HepG2 (cell line): ENCODE data around the gene UBE2U. TPM values are rescaled to one million over a fixed set of nuclear protein-coding genes. Genes with fewer than 3 reads are reported as not detected.

ENCODE experiments used
- CHD2 ChIP-seq: IDR thresholded peaks from 2 replicates; pipeline ENCODE4 v1.6.1; 2011; ENCODE audit warnings: low read depth, low read length, improper control_type of control experiment
- KLF16 ChIP-seq, 2 experiments: sonication (generic) in 1 of 2; formaldehyde crosslinking in 1 of 2; IDR thresholded peaks; 2 replicates each; pipeline versions ENCODE4 v1.6.1 to v1.8.0; 2016 to 2023; ENCODE audit warnings: missing genetic modification reagents in 2 of 2, missing compliant biosample characterization in 1 of 2
- PHF21A ChIP-seq: sonication (generic); formaldehyde crosslinking; IDR thresholded peaks from 2 replicates; pipeline ENCODE4 v1.5.0; 2020; ENCODE audit warnings: mild to moderate bottlenecking, missing genetic modification reagents
- polyA plus RNA-seq, 8 experiments: library from polyadenylated mRNA; depleted of rRNA in 3 of 8; stranded (reverse) in 7 of 8; unstranded in 1 of 8; fragments of >200 nt; fragmentation: Illumina TruSeq in 4 of 8; extraction: Trizol in 4 of 8; gene quantifications; 2 replicates each; pipeline versions ENCODE4 v1.2.1 to v1.2.3, GENCODE V29; 2011 to 2016; ENCODE audit warnings: low read depth in 4 of 8, missing spikeins in 1 of 8, mixed read lengths in 1 of 8; ENCODE audit not compliant: insufficient read depth in 1 of 8
- total RNA-seq, 5 experiments: library from RNA; depleted of rRNA; stranded (reverse); fragments of >200 nt; fragmentation: Illumina TruSeq; extraction: Trizol; gene quantifications; 2 replicates each; pipeline ENCODE4 v1.2.3, GENCODE V29; 2016; ENCODE audit warnings: low read depth in 1 of 5
- TF ChIP-seq, protein P1 (sequence below): sonication (generic); formaldehyde crosslinking; IDR thresholded peaks from 2 replicates; pipeline ENCODE4 v1.5.0; 2020; ENCODE audit warnings: mild to moderate bottlenecking, low read depth, missing genetic modification reagents, borderline replicate concordance
- TF ChIP-seq, protein P2 (sequence below): sonication (generic); formaldehyde crosslinking; IDR thresholded peaks from 2 replicates; pipeline ENCODE4 v1.4.0; 2020; ENCODE audit warnings: mild to moderate bottlenecking, low read depth, missing genetic modification reagents
- TF ChIP-seq, protein P3 (sequence below): sonication (generic); formaldehyde crosslinking; IDR thresholded peaks from 2 replicates; pipeline ENCODE4 v1.5.1; 2020; ENCODE audit warnings: mild to moderate bottlenecking, missing genetic modification reagents, borderline replicate concordance

Gene UBE2U
- total and polyA plus RNA-seq, 2 of the 13 experiments (the other 11 are each of a cell fraction or from before 2014, with no cell fraction given), result not detected

DNA sequence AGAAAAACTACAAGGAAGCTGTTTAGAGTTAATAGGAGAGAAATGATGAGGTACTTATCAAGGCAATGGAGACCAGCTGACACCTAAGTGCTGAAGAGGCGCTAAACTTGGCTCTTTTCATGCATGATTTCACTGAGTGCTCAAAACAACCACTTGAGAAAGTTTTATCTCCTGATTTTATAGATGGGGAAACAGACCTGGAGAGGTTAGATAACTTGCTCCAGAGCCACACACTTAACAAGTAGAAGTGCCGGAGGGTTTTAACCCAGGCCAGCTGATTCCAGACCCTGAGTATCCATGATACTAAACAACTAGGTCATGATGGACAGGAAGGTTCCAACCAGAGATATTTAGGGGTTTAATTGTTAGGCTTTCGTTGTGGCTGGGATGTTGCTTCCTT, 25.9 kb downstream of the UBE2U start (continued):
- TF ChIP-seq CHD2, result no peak
- no peak for TF ChIP-seq KLF16 (CRISPR knock-in tag; IDR thresholded peaks at IDR 0.05)
- TF ChIP-seq, protein P1, sequence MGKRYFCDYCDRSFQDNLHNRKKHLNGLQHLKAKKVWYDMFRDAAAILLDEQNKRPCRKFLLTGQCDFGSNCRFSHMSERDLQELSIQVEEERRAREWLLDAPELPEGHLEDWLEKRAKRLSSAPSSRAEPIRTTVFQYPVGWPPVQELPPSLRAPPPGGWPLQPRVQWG (CRISPR knock-in tag), result no peak
- TF ChIP-seq, protein P2, sequence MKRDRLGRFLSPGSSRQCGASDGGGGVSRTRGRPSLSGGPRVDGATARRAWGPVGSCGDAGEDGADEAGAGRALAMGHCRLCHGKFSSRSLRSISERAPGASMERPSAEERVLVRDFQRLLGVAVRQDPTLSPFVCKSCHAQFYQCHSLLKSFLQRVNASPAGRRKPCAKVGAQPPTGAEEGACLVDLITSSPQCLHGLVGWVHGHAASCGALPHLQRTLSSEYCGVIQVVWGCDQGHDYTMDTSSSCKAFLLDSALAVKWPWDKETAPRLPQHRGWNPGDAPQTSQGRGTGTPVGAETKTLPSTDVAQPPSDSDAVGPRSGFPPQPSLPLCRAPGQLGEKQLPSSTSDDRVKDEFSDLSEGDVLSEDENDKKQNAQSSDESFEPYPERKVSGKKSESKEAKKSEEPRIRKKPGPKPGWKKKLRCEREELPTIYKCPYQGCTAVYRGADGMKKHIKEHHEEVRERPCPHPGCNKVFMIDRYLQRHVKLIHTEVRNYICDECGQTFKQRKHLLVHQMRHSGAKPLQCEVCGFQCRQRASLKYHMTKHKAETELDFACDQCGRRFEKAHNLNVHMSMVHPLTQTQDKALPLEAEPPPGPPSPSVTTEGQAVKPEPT (CRISPR knock-in tag), result no peak
- no peak for TF ChIP-seq PHF21A (CRISPR knock-in tag)
- TF ChIP-seq, protein P3, sequence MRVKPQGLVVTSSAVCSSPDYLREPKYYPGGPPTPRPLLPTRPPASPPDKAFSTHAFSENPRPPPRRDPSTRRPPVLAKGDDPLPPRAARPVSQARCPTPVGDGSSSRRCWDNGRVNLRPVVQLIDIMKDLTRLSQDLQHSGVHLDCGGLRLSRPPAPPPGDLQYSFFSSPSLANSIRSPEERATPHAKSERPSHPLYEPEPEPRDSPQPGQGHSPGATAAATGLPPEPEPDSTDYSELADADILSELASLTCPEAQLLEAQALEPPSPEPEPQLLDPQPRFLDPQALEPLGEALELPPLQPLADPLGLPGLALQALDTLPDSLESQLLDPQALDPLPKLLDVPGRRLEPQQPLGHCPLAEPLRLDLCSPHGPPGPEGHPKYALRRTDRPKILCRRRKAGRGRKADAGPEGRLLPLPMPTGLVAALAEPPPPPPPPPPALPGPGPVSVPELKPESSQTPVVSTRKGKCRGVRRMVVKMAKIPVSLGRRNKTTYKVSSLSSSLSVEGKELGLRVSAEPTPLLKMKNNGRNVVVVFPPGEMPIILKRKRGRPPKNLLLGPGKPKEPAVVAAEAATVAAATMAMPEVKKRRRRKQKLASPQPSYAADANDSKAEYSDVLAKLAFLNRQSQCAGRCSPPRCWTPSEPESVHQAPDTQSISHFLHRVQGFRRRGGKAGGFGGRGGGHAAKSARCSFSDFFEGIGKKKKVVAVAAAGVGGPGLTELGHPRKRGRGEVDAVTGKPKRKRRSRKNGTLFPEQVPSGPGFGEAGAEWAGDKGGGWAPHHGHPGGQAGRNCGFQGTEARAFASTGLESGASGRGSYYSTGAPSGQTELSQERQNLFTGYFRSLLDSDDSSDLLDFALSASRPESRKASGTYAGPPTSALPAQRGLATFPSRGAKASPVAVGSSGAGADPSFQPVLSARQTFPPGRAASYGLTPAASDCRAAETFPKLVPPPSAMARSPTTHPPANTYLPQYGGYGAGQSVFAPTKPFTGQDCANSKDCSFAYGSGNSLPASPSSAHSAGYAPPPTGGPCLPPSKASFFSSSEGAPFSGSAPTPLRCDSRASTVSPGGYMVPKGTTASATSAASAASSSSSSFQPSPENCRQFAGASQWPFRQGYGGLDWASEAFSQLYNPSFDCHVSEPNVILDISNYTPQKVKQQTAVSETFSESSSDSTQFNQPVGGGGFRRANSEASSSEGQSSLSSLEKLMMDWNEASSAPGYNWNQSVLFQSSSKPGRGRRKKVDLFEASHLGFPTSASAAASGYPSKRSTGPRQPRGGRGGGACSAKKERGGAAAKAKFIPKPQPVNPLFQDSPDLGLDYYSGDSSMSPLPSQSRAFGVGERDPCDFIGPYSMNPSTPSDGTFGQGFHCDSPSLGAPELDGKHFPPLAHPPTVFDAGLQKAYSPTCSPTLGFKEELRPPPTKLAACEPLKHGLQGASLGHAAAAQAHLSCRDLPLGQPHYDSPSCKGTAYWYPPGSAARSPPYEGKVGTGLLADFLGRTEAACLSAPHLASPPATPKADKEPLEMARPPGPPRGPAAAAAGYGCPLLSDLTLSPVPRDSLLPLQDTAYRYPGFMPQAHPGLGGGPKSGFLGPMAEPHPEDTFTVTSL, result no peak
